ENCODE measurements around the gene GRHL1.
A peak's percentile ranks its signal among the peaks of the same experiment; 100 is the strongest.

DNA sequence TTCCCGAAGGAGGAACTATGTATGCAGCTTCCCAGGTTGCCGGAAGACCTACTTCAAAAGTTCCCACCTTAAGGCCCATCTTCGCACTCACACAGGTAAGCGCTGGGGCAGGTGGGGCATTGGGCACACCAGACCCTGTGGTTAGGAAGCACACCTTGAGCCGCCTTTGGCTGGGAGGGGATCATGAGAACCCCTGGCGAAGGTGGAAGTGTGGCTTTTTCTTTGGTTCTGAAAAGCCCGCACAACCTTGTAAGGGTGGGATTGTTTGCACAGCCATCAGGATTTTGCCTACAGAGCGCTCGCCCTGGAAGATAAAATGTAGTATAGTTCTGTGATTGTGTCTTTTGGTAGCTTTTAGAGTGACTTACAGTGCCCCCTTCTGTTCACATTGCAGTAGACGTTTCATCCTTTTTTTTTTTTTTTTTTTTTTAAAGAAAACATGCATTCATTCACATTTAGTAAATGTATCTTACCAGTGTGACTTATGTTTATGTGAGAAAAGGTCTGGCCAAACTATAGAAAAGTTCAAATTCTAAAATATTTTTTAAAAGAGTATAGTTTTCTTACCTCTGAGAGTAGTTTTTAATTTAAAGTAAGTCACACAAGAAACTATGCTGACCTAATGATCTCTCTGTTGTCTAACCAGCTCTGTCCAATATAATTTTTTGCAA lies 97.1 kb downstream of the GRHL1 start:
- TF ChIP-seq, protein P1, sequence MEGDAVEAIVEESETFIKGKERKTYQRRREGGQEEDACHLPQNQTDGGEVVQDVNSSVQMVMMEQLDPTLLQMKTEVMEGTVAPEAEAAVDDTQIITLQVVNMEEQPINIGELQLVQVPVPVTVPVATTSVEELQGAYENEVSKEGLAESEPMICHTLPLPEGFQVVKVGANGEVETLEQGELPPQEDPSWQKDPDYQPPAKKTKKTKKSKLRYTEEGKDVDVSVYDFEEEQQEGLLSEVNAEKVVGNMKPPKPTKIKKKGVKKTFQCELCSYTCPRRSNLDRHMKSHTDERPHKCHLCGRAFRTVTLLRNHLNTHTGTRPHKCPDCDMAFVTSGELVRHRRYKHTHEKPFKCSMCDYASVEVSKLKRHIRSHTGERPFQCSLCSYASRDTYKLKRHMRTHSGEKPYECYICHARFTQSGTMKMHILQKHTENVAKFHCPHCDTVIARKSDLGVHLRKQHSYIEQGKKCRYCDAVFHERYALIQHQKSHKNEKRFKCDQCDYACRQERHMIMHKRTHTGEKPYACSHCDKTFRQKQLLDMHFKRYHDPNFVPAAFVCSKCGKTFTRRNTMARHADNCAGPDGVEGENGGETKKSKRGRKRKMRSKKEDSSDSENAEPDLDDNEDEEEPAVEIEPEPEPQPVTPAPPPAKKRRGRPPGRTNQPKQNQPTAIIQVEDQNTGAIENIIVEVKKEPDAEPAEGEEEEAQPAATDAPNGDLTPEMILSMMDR (IDR thresholded peaks at IDR 0.05), result peak; percentile 76
- TF ChIP-seq ZFX (IDR thresholded peaks at IDR 0.05; ENCODE audit: borderline replicate concordance), result no peak
